ENCODE data around the gene RFX8. TPM values are rescaled to one million over a fixed set of nuclear protein-coding genes. Genes with fewer than 3 reads are reported as not detected.
A peak's percentile ranks its signal among the peaks of the same experiment; 100 is the strongest.

RFX8 gene
- total RNA-seq, 2 donors from 2014 or later: not detected

DNA sequence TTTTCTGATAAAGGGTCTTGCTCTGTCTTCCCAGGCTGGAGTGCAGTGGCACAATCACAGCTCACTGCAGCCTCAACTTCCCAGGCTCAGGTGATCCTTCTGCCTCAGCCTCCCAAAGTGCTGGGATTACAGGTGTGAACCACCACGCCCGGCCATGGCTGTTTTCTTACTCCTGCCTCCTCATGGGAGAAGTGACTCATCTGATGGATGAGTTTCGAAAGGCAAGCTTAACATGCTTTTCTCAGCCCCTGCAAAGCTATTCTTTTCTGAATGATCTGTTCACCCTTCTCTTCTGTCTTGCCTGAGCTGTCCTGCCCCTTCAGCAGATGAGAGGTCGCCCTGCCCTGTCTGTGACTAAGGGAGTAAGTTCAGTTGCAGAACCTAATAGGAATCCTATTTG is 86.7 kb downstream of the RFX8 start:
- H3K4me1 ChIP-seq (ENCODE audit: control insufficient read depth, insufficient read depth, low read length): no peaks in the 10 kb centered on the region
- Mint-ChIP-seq H3K4me3 (no peak overlapping the region), H3K9me3 (no peaks in the 10 kb centered on the region)

DNA sequence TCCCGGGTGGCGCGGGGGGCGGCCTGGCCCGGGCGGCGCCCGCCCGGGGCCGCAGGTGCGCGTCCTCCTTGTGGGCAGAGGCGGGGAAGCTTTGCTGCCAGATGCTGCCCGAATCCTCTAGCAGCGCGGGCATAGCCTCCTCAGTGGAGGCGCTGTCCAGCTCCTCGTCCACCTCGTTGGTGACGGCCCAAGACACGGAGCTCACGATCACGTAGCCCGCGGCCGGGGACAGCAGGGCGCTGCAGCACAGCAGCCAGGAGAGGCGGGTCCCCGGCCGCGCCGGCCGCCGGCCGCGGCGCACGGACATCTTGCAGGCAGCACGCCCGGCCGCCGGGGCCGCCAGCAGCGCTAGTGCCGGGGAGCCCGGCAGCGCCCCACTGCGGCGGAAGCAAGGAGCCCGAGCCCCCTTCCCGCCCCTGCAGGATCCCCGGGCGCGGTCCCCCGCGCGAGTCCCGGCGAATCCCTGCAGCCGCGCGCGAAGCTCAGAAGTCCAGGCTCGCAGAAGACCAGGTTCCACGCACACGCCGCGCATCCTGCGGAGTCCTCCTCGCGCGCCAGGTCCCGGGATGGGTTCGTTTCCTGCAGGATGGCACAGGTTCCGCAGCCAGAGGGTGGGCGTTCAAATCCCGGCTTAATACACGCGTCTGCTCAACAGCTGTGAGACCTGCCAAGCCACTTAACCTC is 87.6 kb downstream of the RFX8 start, which contains the start of gene CREG2:
TSS of gene CREG2 (minus strand) at position 353 of the 684 bp plus-strand sequence. CDS start at position 307, 46 bp downstream.
- H3K4me3 Mint-ChIP-seq: peak within 1 kb of the TSS; percentile 60
- H3K27ac Mint-ChIP-seq: no peak within 1 kb of the TSS
- no peaks in the 10 kb centered on the region for H3K4me1 ChIP-seq (ENCODE audit: control insufficient read depth, insufficient read depth, low read length)
- no peaks in the 10 kb centered on the region for H3K9me3 ChIP-seq (ENCODE audit: control insufficient read depth, low read length)
- WGBS, 2 experiments (ENCODE audit: insufficient coverage in 1 of 2, insufficient read length in 1 of 2): 0 to 1% methylated on average over 10 to 79 of the region's 79 CpGs
- H3K27me3 ChIP-seq (ENCODE audit: control insufficient read depth, insufficient read depth, low read length, poor library complexity, severe bottlenecking): peaks cover 66% of the 10 kb centered on the region
- H3K9me3 Mint-ChIP-seq: no peaks in the 10 kb centered on the region
- H3K4me1 Mint-ChIP-seq: peaks cover 4% of the 10 kb centered on the region
- DNase-seq: peak; percentile 89
- no peak within 1 kb of the TSS for H3K27ac ChIP-seq (ENCODE audit: low read depth, low read length)
- peak within 1 kb of the TSS; percentile 69 for H3K4me3 ChIP-seq (ENCODE audit: low read length)
- TF ChIP-seq CTCF (conservative IDR thresholded peaks at IDR 0.05): peak; percentile 90
- H3K36me3 ChIP-seq (ENCODE audit: control insufficient read depth, insufficient read depth, low read length): no peaks in the 10 kb centered on the region
- H3K27me3 Mint-ChIP-seq (ENCODE audit: insufficient read depth): peaks cover 61% of the 10 kb centered on the region
- no peaks in the 10 kb centered on the region for H3K36me3 Mint-ChIP-seq (ENCODE audit: low read depth)
- H3K9ac ChIP-seq (ENCODE audit: extremely low read depth, low read length, poor library complexity, severe bottlenecking): no peak within 1 kb of the TSS

More for the DNA sequence above, 86.7 kb downstream of the RFX8 start:
- Histone ChIP-seq H3K36me3 (ENCODE audit: control insufficient read depth, insufficient read depth, low read length) (no peaks in the 10 kb centered on the region), H3K4me3 (ENCODE audit: low read length) (no peak overlapping the region), H3K27ac (ENCODE audit: low read depth, low read length) (no peak overlapping the region), H3K9ac (ENCODE audit: extremely low read depth, low read length, poor library complexity, severe bottlenecking) (no peak overlapping the region), H3K9me3 (ENCODE audit: control insufficient read depth, low read length) (no peaks in the 10 kb centered on the region), H3K27me3 (ENCODE audit: control insufficient read depth, insufficient read depth, low read length, poor library complexity, severe bottlenecking) (peaks cover 66% of the 10 kb centered on the region)
- Mint-ChIP-seq H3K36me3 (ENCODE audit: low read depth) (no peaks in the 10 kb centered on the region), H3K27me3 (ENCODE audit: insufficient read depth) (peaks cover 61% of the 10 kb centered on the region), H3K27ac (no peak overlapping the region), H3K4me1 (no peaks in the 10 kb centered on the region)
- no peak for DNase-seq
- TF ChIP-seq CTCF (conservative IDR thresholded peaks at IDR 0.05): no peak
- 35 to 65% methylated on average over 3 to 4 of the region's 4 CpGs for WGBS, 2 experiments (ENCODE audit: insufficient coverage in 1 of 2, insufficient read length in 1 of 2)

DNA sequence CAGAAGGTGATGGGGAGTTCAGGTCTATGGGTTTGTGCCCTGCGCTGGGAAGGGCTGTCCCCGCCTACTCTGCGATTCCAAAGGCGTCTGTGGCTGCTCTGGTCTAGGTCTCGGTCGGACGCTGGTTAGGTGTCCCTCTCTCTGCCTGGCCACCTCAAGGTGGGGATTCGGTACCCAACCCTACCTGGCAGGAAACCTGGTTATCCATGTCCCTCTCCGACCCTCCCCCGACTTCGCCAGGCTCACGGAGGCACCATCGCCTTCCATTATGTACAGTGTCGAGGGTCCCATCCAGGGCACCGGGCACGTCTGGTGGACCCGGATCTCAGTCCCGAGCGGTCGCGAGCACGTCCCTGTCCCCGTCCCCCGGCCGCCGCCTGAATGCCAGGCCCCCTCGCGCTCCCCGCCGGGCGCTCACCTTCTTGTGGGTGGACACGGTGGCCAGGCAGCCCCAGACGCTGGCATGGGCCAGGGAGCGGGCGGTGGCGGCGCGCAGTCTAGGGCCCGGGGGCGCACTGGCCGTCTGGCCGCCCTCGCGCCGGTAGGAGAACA is 88.2 kb downstream of the RFX8 start:
- peaks cover 66% of the 10 kb centered on the region for H3K27me3 ChIP-seq (ENCODE audit: control insufficient read depth, insufficient read depth, low read length, poor library complexity, severe bottlenecking)
- 3% methylated on average over 45 of the region's 45 CpGs; no CpG with 5 or more reads in 1 of the 2 experiments for WGBS, 2 experiments (ENCODE audit: insufficient coverage in 1 of 2, insufficient read length in 1 of 2)
- peak; percentile 69 for DNase-seq
- peak overlapping the region; percentile 60 for H3K4me3 Mint-ChIP-seq
- H3K27ac ChIP-seq (ENCODE audit: low read depth, low read length): no peak overlapping the region
- no peaks in the 10 kb centered on the region for H3K4me1 ChIP-seq (ENCODE audit: control insufficient read depth, insufficient read depth, low read length)
- no peaks in the 10 kb centered on the region for H3K9me3 Mint-ChIP-seq
- H3K27ac Mint-ChIP-seq: no peak overlapping the region
- no peaks in the 10 kb centered on the region for H3K36me3 ChIP-seq (ENCODE audit: control insufficient read depth, insufficient read depth, low read length)
- no peak overlapping the region for H3K9ac ChIP-seq (ENCODE audit: extremely low read depth, low read length, poor library complexity, severe bottlenecking)
- H3K4me1 Mint-ChIP-seq: peaks cover 4% of the 10 kb centered on the region
- peak overlapping the region; percentile 69 for H3K4me3 ChIP-seq (ENCODE audit: low read length)
- no peak for TF ChIP-seq CTCF (conservative IDR thresholded peaks at IDR 0.05)
- H3K9me3 ChIP-seq (ENCODE audit: control insufficient read depth, low read length): no peaks in the 10 kb centered on the region
- peaks cover 64% of the 10 kb centered on the region for H3K27me3 Mint-ChIP-seq (ENCODE audit: insufficient read depth)
- H3K36me3 Mint-ChIP-seq (ENCODE audit: low read depth): no peaks in the 10 kb centered on the region

All from endodermal cell (in vitro differentiated cells).